Muscle of leg (tissue), 11 donors: ENCODE data around the gene ABCA13. TPM values are rescaled to one million over a fixed set of nuclear protein-coding genes. Genes with fewer than 3 reads are reported as not detected.

Experiments
- DNase-seq: peaks from one replicate; pipeline ENCODE4 v3.0.0; 2013
- H3K27ac ChIP-seq: one replicate; pipeline ENCODE4 v1.5.1; 2013; ENCODE audit warnings: mild to moderate bottlenecking, low read length, control low read depth
- H3K27me3 ChIP-seq: one replicate; pipeline ENCODE4 v1.6.1; 2013; ENCODE audit warnings: low read length; ENCODE audit not compliant: control insufficient read depth, insufficient read depth
- H3K36me3 ChIP-seq: one replicate; pipeline ENCODE4 v1.6.1; 2013; ENCODE audit warnings: low read length; ENCODE audit not compliant: control insufficient read depth, insufficient read depth
- H3K4me1 ChIP-seq: one replicate; pipeline ENCODE4 v1.6.1; 2013; ENCODE audit warnings: low read length; ENCODE audit not compliant: control insufficient read depth, insufficient read depth
- H3K4me3 ChIP-seq: one replicate; pipeline ENCODE4 v1.5.1; 2013; ENCODE audit warnings: low read length, control low read depth
- H3K9me3 ChIP-seq: replicated peaks from 2 replicates; pipeline ENCODE4 v1.6.1; 2013; ENCODE audit warnings: low read depth, low read length; ENCODE audit not compliant: control insufficient read depth
- WGBS: methylation state at CpG from one replicate; pipeline ENCODE4 v1.1.5; 2013; ENCODE audit warnings: missing lambda C conversion rate; ENCODE audit not compliant: insufficient coverage; 5-methylcytosine and 5-hydroxymethylcytosine counted together
- polyA plus RNA-seq, 8 donors: library from polyadenylated mRNA; unstranded; fragments of 120-200 nt; gene quantifications; one replicate each; pipeline versions ENCODE4 v1.2.1 to v1.2.3, GENCODE V29; 2013; ENCODE audit warnings: inconsistent platforms in 1 of 8, low replicate concordance in 1 of 8; ENCODE audit not compliant: insufficient read length in 8 of 8, insufficient read depth in 1 of 8
- total RNA-seq: library from RNA; stranded (reverse); fragments of 120-200 nt; gene quantifications from one replicate; pipeline ENCODE4 v1.2.4, GENCODE V29; 2013

The ABCA13 gene
- total and polyA plus RNA-seq, 9 donors = 0.04 to 0.13 (median 0.08) TPM

GRCh38 chr7:48594349-48594748 lies 423.1 kb downstream of the ABCA13 start:
- no peak overlapping the region for H3K27ac ChIP-seq
- no peak overlapping the region for H3K4me3 ChIP-seq
- no peaks in the 10 kb centered on the region for H3K9me3 ChIP-seq
- H3K36me3 ChIP-seq = no peaks in the 10 kb centered on the region
- 100% methylated on average over 1 of the region's 2 CpGs for WGBS
- no peaks in the 10 kb centered on the region for H3K4me1 ChIP-seq
- DNase-seq = no peak
- H3K27me3 ChIP-seq = no peaks in the 10 kb centered on the region

- 49% methylated on average over 3 of the region's 5 CpGs for WGBS
- no peaks in the 10 kb centered on the region for H3K4me1 ChIP-seq
- no peaks in the 10 kb centered on the region for H3K27me3 ChIP-seq
- no peaks in the 10 kb centered on the region for H3K36me3 ChIP-seq
- H3K27ac ChIP-seq = no peak overlapping the region
- no peaks in the 10 kb centered on the region for H3K9me3 ChIP-seq
- no peak overlapping the region for H3K4me3 ChIP-seq
- DNase-seq = no peak
Measured at GRCh38 chr7:48595756-48596155, 424.5 kb downstream of the ABCA13 start.

DNA sequence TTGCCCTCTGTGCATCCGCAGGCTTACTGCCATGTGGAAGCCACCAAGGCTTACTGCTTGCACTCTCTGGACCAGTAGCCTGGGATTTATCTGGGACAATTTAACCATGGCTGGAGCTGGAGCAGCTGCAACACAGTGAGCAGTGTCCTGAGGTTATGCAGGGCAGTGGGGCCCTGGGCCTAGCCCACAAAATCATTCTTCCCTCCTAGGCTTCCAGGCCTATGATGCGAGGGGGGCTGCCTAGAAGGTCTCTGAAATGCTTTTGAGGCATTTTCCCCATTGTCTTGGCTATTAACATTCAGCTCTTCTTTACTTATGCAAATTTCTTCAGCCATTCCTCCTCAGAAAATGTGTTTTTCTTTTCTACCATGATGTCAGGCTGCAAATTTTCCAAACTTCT lies 439.4 kb downstream of the ABCA13 start:
- H3K4me1 ChIP-seq = no peaks in the 10 kb centered on the region
- H3K4me3 ChIP-seq = no peak overlapping the region
- H3K27ac ChIP-seq = no peak overlapping the region
- H3K27me3 ChIP-seq = no peaks in the 10 kb centered on the region
- no peaks in the 10 kb centered on the region for H3K9me3 ChIP-seq
- no peak for DNase-seq
- H3K36me3 ChIP-seq = no peaks in the 10 kb centered on the region
- 84% methylated on average over 2 of the region's 2 CpGs for WGBS

- no peaks in the 10 kb centered on the region for H3K4me1 ChIP-seq
- H3K36me3 ChIP-seq = no peaks in the 10 kb centered on the region
- no peak for DNase-seq
- no peak overlapping the region for H3K4me3 ChIP-seq
- H3K9me3 ChIP-seq = no peaks in the 10 kb centered on the region
- no peak overlapping the region for H3K27ac ChIP-seq
- 100% methylated on average over 2 of the region's 3 CpGs for WGBS
- no peaks in the 10 kb centered on the region for H3K27me3 ChIP-seq
Measured at GRCh38 chr7:48611993-48612392, 440.7 kb downstream of the ABCA13 start.

DNA sequence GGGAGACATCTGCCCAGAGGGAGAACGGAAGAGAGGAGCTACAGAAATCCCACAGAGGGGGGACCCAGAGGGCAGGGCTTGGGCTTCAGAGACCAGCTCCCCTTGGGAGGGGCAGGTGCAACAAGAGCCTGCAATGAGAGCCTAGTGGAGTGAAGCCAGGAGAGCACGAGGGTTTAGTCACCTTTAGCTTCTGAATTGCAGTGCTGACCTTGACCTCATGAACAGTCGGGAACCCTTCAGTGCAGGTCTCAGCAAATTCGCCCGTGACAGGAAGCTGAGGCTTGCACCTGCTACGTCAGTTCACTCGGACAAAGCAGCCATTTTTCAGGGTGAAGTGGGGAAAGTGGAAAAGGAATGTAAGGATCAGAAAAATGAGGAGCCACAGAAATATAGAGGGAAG lies 446.2 kb downstream of the ABCA13 start:
- Histone ChIP-seq H3K9me3 (no peaks in the 10 kb centered on the region), H3K27ac (no peak overlapping the region), H3K4me1 (no peaks in the 10 kb centered on the region), H3K36me3 (no peaks in the 10 kb centered on the region), H3K4me3 (no peak overlapping the region), H3K27me3 (no peaks in the 10 kb centered on the region)
- 68% methylated on average over 7 of the region's 7 CpGs for WGBS
- no peak for DNase-seq

DNA sequence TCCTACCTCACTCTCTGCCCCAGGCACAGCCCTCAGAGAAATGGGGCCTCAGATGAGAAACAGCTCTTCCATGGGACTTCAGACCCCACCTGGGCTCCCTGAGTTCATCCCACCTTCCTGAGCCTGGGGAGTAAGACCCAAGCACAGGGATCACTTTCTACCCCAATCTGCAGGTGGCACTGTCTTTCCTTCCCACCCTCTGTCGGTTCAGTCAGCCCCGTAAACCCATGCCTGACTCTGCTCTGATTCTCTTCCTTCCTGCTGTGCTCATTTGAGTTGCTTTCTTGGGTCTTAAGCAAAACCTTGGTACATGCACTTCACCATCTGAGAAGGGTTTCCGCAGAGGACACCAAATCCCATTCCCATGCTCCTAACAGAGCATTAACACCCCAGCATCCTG lies 446.7 kb downstream of the ABCA13 start:
- WGBS = 86% methylated on average over 2 of the region's 3 CpGs
- H3K4me1 ChIP-seq = no peaks in the 10 kb centered on the region
- no peak overlapping the region for H3K27ac ChIP-seq
- no peaks in the 10 kb centered on the region for H3K27me3 ChIP-seq
- H3K36me3 ChIP-seq = no peaks in the 10 kb centered on the region
- no peak overlapping the region for H3K4me3 ChIP-seq
- H3K9me3 ChIP-seq = no peaks in the 10 kb centered on the region
- DNase-seq = no peak

- peak; percentile 34 for DNase-seq
- 46% methylated on average over 2 of the region's 4 CpGs for WGBS
- Histone ChIP-seq H3K36me3 (no peaks in the 10 kb centered on the region), H3K27ac (no peak overlapping the region), H3K4me3 (no peak overlapping the region), H3K27me3 (no peaks in the 10 kb centered on the region), H3K4me1 (no peaks in the 10 kb centered on the region), H3K9me3 (no peaks in the 10 kb centered on the region)
Measured at GRCh38 chr7:48621076-48621475, 449.8 kb downstream of the ABCA13 start.

DNA sequence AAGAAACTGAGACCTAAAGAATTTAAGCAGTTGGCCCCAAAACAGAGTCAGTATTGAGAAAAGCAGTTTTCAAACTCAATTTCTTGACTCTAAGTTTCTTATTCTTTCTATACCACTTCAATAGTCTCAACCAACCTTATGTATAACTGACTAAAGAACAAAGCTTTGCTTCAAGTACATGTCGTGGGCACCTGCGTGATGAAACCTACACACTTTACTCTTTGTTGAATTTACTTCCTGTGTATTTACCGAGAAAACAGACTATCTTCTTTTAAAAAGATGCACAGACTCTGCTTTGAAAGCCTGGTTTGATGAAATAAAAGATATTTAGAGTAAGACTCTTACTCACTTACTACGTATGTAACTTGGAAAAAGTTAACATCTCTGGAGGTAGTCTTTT lies 455.9 kb downstream of the ABCA13 start:
- Histone ChIP-seq H3K9me3 (no peaks in the 10 kb centered on the region), H3K4me3 (no peak overlapping the region), H3K27me3 (no peaks in the 10 kb centered on the region), H3K27ac (no peak overlapping the region), H3K36me3 (no peaks in the 10 kb centered on the region), H3K4me1 (no peaks in the 10 kb centered on the region)
- no CpG with 5 or more reads among the region's 4 CpGs for WGBS
- DNase-seq = no peak

DNA sequence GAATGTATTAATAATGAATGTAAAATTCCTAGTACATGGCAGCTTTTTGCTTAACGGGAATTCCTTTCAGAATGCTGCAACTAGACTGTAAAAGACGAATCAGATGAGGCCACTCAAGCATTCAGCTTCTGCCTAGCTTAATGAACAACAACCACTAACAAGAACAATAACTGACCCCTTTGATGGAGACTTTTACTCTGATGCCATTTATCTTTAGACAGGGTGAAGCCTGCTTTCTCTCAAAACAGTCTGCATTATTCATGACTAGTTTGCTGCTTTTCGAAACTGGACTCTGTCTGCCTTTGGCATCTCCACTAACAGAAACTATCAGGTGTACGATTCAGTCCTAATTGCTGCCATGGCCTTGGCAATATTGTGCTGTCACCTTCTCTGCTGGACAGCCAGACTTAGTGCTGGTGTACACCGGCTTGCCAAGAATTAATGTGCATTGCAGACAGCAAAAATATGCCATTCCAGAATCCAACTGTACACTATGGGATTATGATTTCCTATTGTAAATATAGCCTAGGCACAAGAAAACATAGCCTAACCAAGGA lies 457.6 kb downstream of the ABCA13 start:
- no peak overlapping the region for H3K27ac ChIP-seq
- DNase-seq = no peak
- H3K4me3 ChIP-seq = no peak overlapping the region
- H3K27me3 ChIP-seq = no peaks in the 10 kb centered on the region
- H3K36me3 ChIP-seq = no peaks in the 10 kb centered on the region
- H3K9me3 ChIP-seq = no peaks in the 10 kb centered on the region
- 82% methylated on average over 4 of the region's 5 CpGs for WGBS
- no peaks in the 10 kb centered on the region for H3K4me1 ChIP-seq

DNA sequence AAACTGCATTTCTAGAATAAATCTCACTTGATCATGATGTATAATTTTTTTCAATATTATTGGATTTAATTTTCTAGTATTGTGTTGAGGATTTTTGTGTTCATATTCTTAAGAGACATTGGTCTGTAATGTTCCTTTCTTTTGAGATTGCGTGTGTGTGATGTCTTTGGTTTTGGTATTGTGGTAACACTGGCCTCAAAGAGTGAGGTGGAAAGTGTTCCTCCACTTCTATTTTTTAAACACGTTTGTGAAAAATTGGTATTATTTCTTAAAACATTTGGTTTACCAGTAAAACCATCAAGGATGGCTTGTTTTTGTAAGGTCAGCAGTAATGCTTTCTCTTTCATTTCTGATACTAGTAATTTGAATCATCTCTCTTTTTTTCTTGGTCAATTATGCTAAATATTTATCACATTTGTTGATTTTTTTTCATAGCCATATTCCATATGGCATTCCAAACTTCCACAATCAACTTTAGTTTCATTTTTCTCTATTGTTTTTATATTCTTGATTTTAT lies 462.9 kb downstream of the ABCA13 start:
- no peaks in the 10 kb centered on the region for H3K27me3 ChIP-seq
- no peaks in the 10 kb centered on the region for H3K9me3 ChIP-seq
- no peaks in the 10 kb centered on the region for H3K4me1 ChIP-seq
- DNase-seq = no peak
- WGBS = no CpG with 5 or more reads among the region's 2 CpGs
- no peak overlapping the region for H3K4me3 ChIP-seq
- H3K27ac ChIP-seq = no peak overlapping the region
- no peaks in the 10 kb centered on the region for H3K36me3 ChIP-seq

- Histone ChIP-seq H3K36me3 (no peaks in the 10 kb centered on the region), H3K27me3 (no peaks in the 10 kb centered on the region), H3K9me3 (no peaks in the 10 kb centered on the region), H3K27ac (no peak overlapping the region), H3K4me3 (no peak overlapping the region), H3K4me1 (no peaks in the 10 kb centered on the region)
- no peak for DNase-seq
- no CpG with 5 or more reads among the region's 1 CpG for WGBS
Measured at GRCh38 chr7:48635796-48636195, 464.5 kb downstream of the ABCA13 start.
